Breast epithelium (tissue), 3 donors: ENCODE measurements around the gene ZNF862.

Source experiments
- CTCF ChIP-seq, 3 donors: fragments of 450-650 bp; IDR thresholded peaks; one replicate each; pipeline ENCODE4 v1.5.1; 2016 to 2017; ENCODE audit warnings: antibody characterized with exemption in 3 of 3, mild to moderate bottlenecking in 3 of 3, moderate library complexity in 3 of 3
- POLR2A ChIP-seq: fragments of 450-650 bp; IDR thresholded peaks from one replicate; pipeline ENCODE4 v1.6.1; 2016; ENCODE audit warnings: antibody characterized with exemption, mild to moderate bottlenecking, moderate library complexity

GRCh38 chr7:149831741-149832219 is 6.4 kb upstream of the ZNF862 start:
- TF ChIP-seq CTCF (IDR thresholded peaks at IDR 0.05): no peak
- TF ChIP-seq POLR2A: no peak
